ENCODE results near the gene AKAP8.
"Not testable (repeated sequence)": the region's sequence is repeated elsewhere in the genome, so short reads cannot be mapped to it uniquely, and the experiment has no call there.

AKAP8 gene

GRCh38 chr19:15421136-15421695 is 41.6 kb upstream of the AKAP8 start:
- peaks cover 29% of the 10 kb centered on the region for H3K36me3 ChIP-seq (ENCODE audit: insufficient read depth, low read length)

DNA sequence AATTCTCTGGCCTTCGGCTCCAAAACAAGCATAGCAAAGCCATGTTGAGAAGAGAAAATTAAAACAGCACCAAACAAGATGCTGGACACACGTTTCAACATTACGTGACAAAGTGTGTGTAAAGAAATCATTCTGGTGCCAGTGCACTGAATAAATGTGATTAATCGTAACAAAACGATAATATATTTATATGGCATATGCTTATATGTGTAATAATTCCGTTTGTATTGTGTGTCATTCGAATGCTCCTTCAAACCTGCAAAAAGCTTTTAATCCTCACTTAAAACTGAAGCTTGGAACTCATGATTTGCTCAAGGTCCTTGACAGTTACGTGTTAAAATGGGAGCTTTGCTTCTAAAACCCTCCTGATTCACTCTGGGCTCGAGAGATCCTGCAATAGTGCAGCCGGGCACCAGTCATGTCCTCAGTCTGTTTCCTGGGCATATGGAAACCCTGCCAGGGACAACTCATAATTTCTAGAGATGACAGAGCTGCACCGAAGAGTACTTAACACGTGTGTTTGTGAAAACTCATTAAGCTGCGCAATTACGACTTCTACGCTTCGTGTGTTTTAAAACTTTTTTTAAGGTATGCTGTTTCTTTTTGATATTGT is 39.9 kb upstream of the AKAP8 start:
- H3K9ac ChIP-seq (ENCODE audit: low read length) = peak overlapping the region; percentile 10
- H3K27ac ChIP-seq (ENCODE audit: low read depth, low read length) = peak overlapping the region; percentile 61
- peaks cover 18% of the 10 kb centered on the region for H3K36me3 ChIP-seq (ENCODE audit: insufficient read depth, low read length)
- peaks cover 25% of the 10 kb centered on the region for H3K4me1 ChIP-seq (ENCODE audit: insufficient read depth, low read length)
- no peaks in the 10 kb centered on the region for H3K27me3 ChIP-seq (ENCODE audit: control insufficient read depth in 1 of 2, insufficient read depth in 2 of 2, low read length in 2 of 2)
- no peaks in the 10 kb centered on the region for H3K9me3 ChIP-seq (ENCODE audit: low read length)
- H3K4me3 ChIP-seq (ENCODE audit: low read depth in 1 of 2, low read length in 2 of 2) = peak overlapping the region; percentile 62 to 98

More at GRCh38 chr19:15421136-15421695, 41.6 kb upstream of the AKAP8 start:
- Histone ChIP-seq H3K9ac (ENCODE audit: low read length) (no peak overlapping the region), H3K27me3 (ENCODE audit: control insufficient read depth in 1 of 2, insufficient read depth in 2 of 2, low read length in 2 of 2) (no peaks in the 10 kb centered on the region), H3K9me3 (ENCODE audit: low read length) (no peaks in the 10 kb centered on the region), H3K4me1 (ENCODE audit: insufficient read depth, low read length) (peaks cover 23% of the 10 kb centered on the region), H3K27ac (ENCODE audit: low read depth, low read length) (no peak overlapping the region), H3K4me3 (ENCODE audit: low read depth in 1 of 2, low read length in 2 of 2) (no peak overlapping the region)

GRCh38 chr19:15418579-15419412 is 39.2 kb upstream of the AKAP8 start, which contains the start of gene AKAP8L:
Gene AKAP8L, minus strand, starts transcription at chr19:15418988. Its CDS starts 65 bp downstream, at chr19:15418923.
- Histone ChIP-seq H3K27me3 (ENCODE audit: control insufficient read depth in 1 of 2, insufficient read depth in 2 of 2, low read length in 2 of 2) (no peaks in the 10 kb centered on the region), H3K27ac (ENCODE audit: low read depth, low read length) (peak within 1 kb of the TSS; percentile 84), H3K4me3 (ENCODE audit: low read depth in 1 of 2, low read length in 2 of 2) (peak within 1 kb of the TSS; percentile 76 to 98), H3K4me1 (ENCODE audit: insufficient read depth, low read length) (peaks cover 25% of the 10 kb centered on the region), H3K9ac (ENCODE audit: low read length) (peak within 1 kb of the TSS; percentile 94), H3K36me3 (ENCODE audit: insufficient read depth, low read length) (peaks cover 15% of the 10 kb centered on the region), H3K9me3 (ENCODE audit: low read length) (no peaks in the 10 kb centered on the region)

DNA sequence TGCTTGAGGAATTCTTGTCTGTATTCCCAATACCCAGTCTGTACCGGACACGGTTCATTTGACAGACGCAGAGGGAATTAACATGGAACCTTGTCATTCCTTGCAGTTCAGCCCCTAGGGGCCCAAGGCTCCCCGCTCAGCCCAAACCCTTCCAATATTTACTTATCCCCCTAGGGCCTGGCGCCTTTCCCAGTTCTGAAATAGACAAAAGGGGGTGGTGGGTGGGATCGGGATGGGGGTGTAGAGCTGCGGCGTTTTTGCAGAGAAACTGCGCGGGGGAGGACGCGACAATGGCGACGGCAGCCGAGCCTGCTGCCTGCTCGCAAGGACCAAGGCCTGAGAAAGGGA is 38.6 kb upstream of the AKAP8 start:
- Histone ChIP-seq H3K9ac (ENCODE audit: low read length) (peak overlapping the region; percentile 94), H3K9me3 (ENCODE audit: low read length) (no peaks in the 10 kb centered on the region), H3K4me1 (ENCODE audit: insufficient read depth, low read length) (peaks cover 31% of the 10 kb centered on the region), H3K36me3 (ENCODE audit: insufficient read depth, low read length) (peaks cover 9% of the 10 kb centered on the region), H3K4me3 (ENCODE audit: low read depth in 1 of 2, low read length in 2 of 2) (peak overlapping the region; percentile 76 to 98), H3K27me3 (ENCODE audit: control insufficient read depth in 1 of 2, insufficient read depth in 2 of 2, low read length in 2 of 2) (no peaks in the 10 kb centered on the region), H3K27ac (ENCODE audit: low read depth, low read length) (peak overlapping the region; percentile 84)

DNA sequence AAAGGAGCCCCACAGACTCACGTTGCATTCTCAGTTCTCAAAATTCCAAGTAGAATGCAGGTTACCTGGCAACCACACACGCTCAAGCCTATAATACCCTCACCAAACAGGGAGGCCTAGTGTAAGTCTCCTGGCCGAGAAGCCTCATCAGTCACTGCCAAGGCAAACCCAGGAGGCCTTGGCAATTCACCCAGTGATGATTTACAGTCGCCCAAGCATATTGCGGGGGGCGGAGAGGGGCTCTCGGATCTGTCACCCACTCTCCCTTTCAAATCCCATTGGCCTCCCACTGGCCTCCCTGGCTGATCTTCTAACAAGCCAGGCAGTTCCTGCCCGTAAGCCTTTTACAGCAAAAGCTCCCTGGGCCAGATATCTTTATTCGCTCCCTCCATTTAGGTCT is 38.1 kb upstream of the AKAP8 start:
- peaks cover 36% of the 10 kb centered on the region for H3K4me1 ChIP-seq (ENCODE audit: insufficient read depth, low read length)
- peak overlapping the region; percentile 94 for H3K9ac ChIP-seq (ENCODE audit: low read length)
- no peaks in the 10 kb centered on the region for H3K27me3 ChIP-seq (ENCODE audit: control insufficient read depth in 1 of 2, insufficient read depth in 2 of 2, low read length in 2 of 2)
- H3K9me3 ChIP-seq (ENCODE audit: low read length) = no peaks in the 10 kb centered on the region
- peak overlapping the region; percentile 76 to 98 for H3K4me3 ChIP-seq (ENCODE audit: low read depth in 1 of 2, low read length in 2 of 2)
- peaks cover 4% of the 10 kb centered on the region for H3K36me3 ChIP-seq (ENCODE audit: insufficient read depth, low read length)
- H3K27ac ChIP-seq (ENCODE audit: low read depth, low read length) = peak overlapping the region; percentile 84

DNA sequence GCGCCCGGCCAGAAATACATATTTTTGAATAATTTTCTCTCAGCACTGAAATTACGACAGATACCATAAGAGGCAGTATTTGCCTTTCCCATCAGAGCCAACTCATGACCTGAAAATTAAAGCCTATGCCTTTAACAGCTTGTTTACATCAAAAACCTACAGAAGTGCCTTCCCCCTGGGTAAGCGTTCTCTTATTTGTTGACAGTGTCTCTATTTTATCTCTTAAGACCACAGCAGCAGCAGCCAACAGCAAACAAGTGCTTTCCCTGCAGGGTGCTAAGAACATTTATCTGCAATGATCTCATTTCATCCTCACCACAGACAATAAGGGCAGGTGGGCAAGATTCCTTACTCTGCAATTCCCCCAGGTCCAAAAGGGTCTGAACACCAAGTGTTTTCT is 33.2 kb upstream of the AKAP8 start:
- H3K9ac ChIP-seq (ENCODE audit: low read length) = no peak overlapping the region

GRCh38 chr19:15411351-15411750 is 31.8 kb upstream of the AKAP8 start:
- H3K27ac ChIP-seq (ENCODE audit: low read depth, low read length); H3K9me3 ChIP-seq (ENCODE audit: low read length); H3K9ac ChIP-seq (ENCODE audit: low read length); H3K4me3 ChIP-seq (ENCODE audit: low read depth in 1 of 2, low read length in 2 of 2); H3K27me3 ChIP-seq (ENCODE audit: control insufficient read depth in 1 of 2, insufficient read depth in 2 of 2, low read length in 2 of 2): not testable (repeated sequence)
- Histone ChIP-seq H3K4me1 (ENCODE audit: insufficient read depth, low read length) (peaks cover 30% of the 10 kb centered on the region), H3K36me3 (ENCODE audit: insufficient read depth, low read length) (peaks cover 13% of the 10 kb centered on the region)

More for the DNA sequence above, 33.2 kb upstream of the AKAP8 start:
- peaks cover 13% of the 10 kb centered on the region for H3K36me3 ChIP-seq (ENCODE audit: insufficient read depth, low read length)
- H3K27me3 ChIP-seq (ENCODE audit: control insufficient read depth in 1 of 2, insufficient read depth in 2 of 2, low read length in 2 of 2) = no peaks in the 10 kb centered on the region
- no peak overlapping the region for H3K4me3 ChIP-seq (ENCODE audit: low read depth in 1 of 2, low read length in 2 of 2)
- peak overlapping the region; percentile 13 for H3K27ac ChIP-seq (ENCODE audit: low read depth, low read length)
- H3K9me3 ChIP-seq (ENCODE audit: low read length) = no peaks in the 10 kb centered on the region
- H3K4me1 ChIP-seq (ENCODE audit: insufficient read depth, low read length) = peaks cover 37% of the 10 kb centered on the region

DNA sequence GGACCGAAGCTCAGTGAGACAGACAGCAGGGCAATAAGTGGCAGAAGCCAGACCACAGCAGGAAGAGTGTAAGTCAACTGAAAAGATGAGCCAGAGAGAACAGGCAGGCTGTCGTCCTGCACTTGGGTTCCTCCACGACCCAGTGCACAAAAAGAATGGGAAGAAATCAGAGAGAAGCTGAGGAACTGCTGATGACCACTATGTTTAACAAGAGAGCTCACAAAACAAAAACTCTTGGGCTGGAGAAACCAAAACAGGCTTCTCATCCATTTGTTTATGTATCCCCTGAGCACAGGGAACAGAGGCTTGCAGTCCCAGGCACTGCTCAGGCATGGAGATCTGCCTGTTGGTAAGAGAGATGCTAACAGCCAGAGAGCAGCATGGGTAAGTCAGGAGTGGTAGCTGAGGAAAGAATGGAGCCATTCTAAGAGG is 25.2 kb upstream of the AKAP8 start:
- Histone ChIP-seq H3K9me3 (ENCODE audit: low read length) (no peaks in the 10 kb centered on the region), H3K9ac (ENCODE audit: low read length) (peak overlapping the region; percentile 34), H3K27me3 (ENCODE audit: control insufficient read depth in 1 of 2, insufficient read depth in 2 of 2, low read length in 2 of 2) (no peaks in the 10 kb centered on the region), H3K4me1 (ENCODE audit: insufficient read depth, low read length) (peaks cover 58% of the 10 kb centered on the region), H3K27ac (ENCODE audit: low read depth, low read length) (peak overlapping the region; percentile 62), H3K4me3 (ENCODE audit: low read depth in 1 of 2, low read length in 2 of 2) (peak overlapping the region in 1 of 2 donors; percentile 33), H3K36me3 (ENCODE audit: insufficient read depth, low read length) (peaks cover 30% of the 10 kb centered on the region)

DNA sequence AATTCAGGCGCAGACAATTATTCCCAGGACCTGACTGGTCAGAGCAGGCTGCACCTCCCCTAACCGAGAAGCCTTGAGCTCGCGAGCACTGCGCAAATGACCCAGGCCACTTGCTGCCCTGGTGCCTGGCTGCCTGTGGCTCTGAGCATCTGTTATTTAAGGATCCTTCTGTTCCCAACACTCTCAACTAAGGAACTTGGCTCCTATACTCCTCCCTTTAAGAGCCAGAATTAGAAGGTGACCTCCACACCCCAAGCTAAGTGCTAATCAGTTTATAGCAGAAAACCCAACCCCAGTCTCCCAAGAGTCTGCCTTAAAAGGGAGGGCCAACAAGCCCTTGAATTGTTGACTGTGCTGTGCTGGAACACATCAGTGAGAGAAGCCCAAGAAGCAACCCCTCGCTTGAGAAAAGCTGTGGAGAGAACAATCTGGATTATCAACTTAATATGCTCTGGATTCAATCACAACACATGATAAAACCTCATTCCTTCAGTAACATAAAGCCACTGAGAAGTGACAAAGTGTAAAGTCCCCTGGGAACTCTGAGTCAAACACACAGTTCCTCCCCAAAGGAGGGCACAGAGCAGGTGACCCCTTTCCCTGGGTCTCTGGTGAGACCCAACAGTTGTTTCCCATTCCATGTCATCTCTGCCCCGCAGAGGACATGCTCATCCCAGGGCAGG is 24.7 kb upstream of the AKAP8 start:
- no peaks in the 10 kb centered on the region for H3K27me3 ChIP-seq (ENCODE audit: control insufficient read depth in 1 of 2, insufficient read depth in 2 of 2, low read length in 2 of 2)
- H3K9me3 ChIP-seq (ENCODE audit: low read length) = no peaks in the 10 kb centered on the region
- H3K9ac ChIP-seq (ENCODE audit: low read length) = peak overlapping the region; percentile 34
- peaks cover 58% of the 10 kb centered on the region for H3K4me1 ChIP-seq (ENCODE audit: insufficient read depth, low read length)
- H3K4me3 ChIP-seq (ENCODE audit: low read depth in 1 of 2, low read length in 2 of 2) = peak overlapping the region in 1 of 2 donors; percentile 33
- peaks cover 30% of the 10 kb centered on the region for H3K36me3 ChIP-seq (ENCODE audit: insufficient read depth, low read length)
- peak overlapping the region; percentile 62 for H3K27ac ChIP-seq (ENCODE audit: low read depth, low read length)

DNA sequence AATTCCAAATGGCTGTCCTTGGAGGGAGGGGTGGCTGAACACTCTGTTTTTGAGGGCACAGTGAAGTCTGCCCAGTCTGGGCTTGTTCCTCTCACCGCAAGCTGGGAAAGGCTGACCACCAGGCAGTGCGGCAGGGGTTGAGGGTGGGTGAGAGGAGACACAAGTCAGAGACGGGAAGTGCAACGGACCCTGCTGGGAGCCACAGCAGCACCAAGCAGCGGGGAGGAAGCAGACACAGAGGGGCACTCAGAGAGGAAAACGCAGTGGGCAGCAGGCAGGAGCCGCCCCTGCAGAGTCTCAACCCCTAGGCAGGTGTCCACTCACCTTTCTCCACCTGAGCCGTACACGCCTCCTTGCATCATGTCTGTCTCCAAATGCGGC is 23.6 kb upstream of the AKAP8 start:
- Histone ChIP-seq H3K9ac (ENCODE audit: low read length) (peak overlapping the region; percentile 34), H3K27ac (ENCODE audit: low read depth, low read length) (peak overlapping the region; percentile 62), H3K9me3 (ENCODE audit: low read length) (no peaks in the 10 kb centered on the region), H3K36me3 (ENCODE audit: insufficient read depth, low read length) (peaks cover 38% of the 10 kb centered on the region), H3K4me1 (ENCODE audit: insufficient read depth, low read length) (peaks cover 58% of the 10 kb centered on the region), H3K27me3 (ENCODE audit: control insufficient read depth in 1 of 2, insufficient read depth in 2 of 2, low read length in 2 of 2) (no peaks in the 10 kb centered on the region), H3K4me3 (ENCODE audit: low read depth in 1 of 2, low read length in 2 of 2) (peak overlapping the region in 1 of 2 donors; percentile 33)
